GM18870 (cell line): Measurements from ENCODE around the gene CARS2.
A peak's percentile ranks its signal among the peaks of the same experiment; 100 is the strongest.
"Not testable (repeated sequence)": the region's sequence is repeated elsewhere in the genome, so short reads cannot be mapped to it uniquely, and the experiment has no call there.

Experiments used
- ATAC-seq: cut with Tn5 transposase; IDR thresholded peaks from one replicate; pipeline ENCODE4 v1.9.1; 2021; ENCODE audit warnings: moderate library complexity; ENCODE audit not compliant: unreplicated experiment

Gene CARS2

GRCh38 chr13:110626521-110626920 is 79.4 kb downstream of the CARS2 start:
- ATAC-seq: no peak

- no peak for ATAC-seq
Observed at GRCh38 chr13:110625771-110626321, 80.1 kb downstream of the CARS2 start.

GRCh38 chr13:110624766-110625756 is 80.9 kb downstream of the CARS2 start:
- no peak for ATAC-seq

- no peak for ATAC-seq
Observed at GRCh38 chr13:110620596-110620995, 85.3 kb downstream of the CARS2 start.

GRCh38 chr13:110618780-110619179 is 87.1 kb downstream of the CARS2 start:
- no peak for ATAC-seq

GRCh38 chr13:110618167-110618566 is 87.7 kb downstream of the CARS2 start:
- no peak for ATAC-seq

- no peak for ATAC-seq
Observed at GRCh38 chr13:110617321-110618072, 88.4 kb downstream of the CARS2 start.

- peak; percentile 24 for ATAC-seq
Observed at GRCh38 chr13:110616103-110617101, 89.5 kb downstream of the CARS2 start.

- ATAC-seq: peak; percentile 77
Observed at GRCh38 chr13:110615322-110616102, 90.4 kb downstream of the CARS2 start, which contains the start of gene NAXD. NAXD (plus strand) TSS chr13:110615545; CDS start chr13:110615602, 57 bp downstream.

- no peak for ATAC-seq
Observed at GRCh38 chr13:110615005-110615321, 91.0 kb downstream of the CARS2 start.

- no peak for ATAC-seq
Observed at GRCh38 chr13:110610955-110611595, 94.8 kb downstream of the CARS2 start.

GRCh38 chr13:110607675-110608224 is 98.2 kb downstream of the CARS2 start:
- no peak for ATAC-seq

- not testable (repeated sequence) for ATAC-seq
Observed at GRCh38 chr13:110606281-110606680, 99.6 kb downstream of the CARS2 start.

- ATAC-seq: no peak
Observed at GRCh38 chr13:110605132-110605531, 100.8 kb downstream of the CARS2 start.

- no peak for ATAC-seq
Observed at GRCh38 chr13:110600980-110601379, 104.9 kb downstream of the CARS2 start.

- no peak for ATAC-seq
Observed at GRCh38 chr13:110600261-110600819, 105.6 kb downstream of the CARS2 start.

GRCh38 chr13:110597041-110597689 is 108.8 kb downstream of the CARS2 start:
- ATAC-seq: no peak
